DND-41 (cell line): ENCODE results near the gene CHN1.

ENCODE experiments used
- EZH2 ChIP-seq: IDR thresholded peaks from 3 replicates; pipeline ENCODE4 v1.6.1; 2012; ENCODE audit warnings: borderline replicate concordance, low read depth, mild to moderate bottlenecking, moderate library complexity, low read length, inconsistent platforms; ENCODE audit not compliant: severe bottlenecking
- TF ChIP-seq, protein P1 (sequence below): IDR thresholded peaks from 2 replicates; pipeline ENCODE4 v1.5.1; 2012; ENCODE audit warnings: borderline replicate concordance, low read length, moderate library complexity, mild to moderate bottlenecking; ENCODE audit not compliant: poor library complexity, severe bottlenecking; ENCODE audit errors: extremely low read depth

DNA sequence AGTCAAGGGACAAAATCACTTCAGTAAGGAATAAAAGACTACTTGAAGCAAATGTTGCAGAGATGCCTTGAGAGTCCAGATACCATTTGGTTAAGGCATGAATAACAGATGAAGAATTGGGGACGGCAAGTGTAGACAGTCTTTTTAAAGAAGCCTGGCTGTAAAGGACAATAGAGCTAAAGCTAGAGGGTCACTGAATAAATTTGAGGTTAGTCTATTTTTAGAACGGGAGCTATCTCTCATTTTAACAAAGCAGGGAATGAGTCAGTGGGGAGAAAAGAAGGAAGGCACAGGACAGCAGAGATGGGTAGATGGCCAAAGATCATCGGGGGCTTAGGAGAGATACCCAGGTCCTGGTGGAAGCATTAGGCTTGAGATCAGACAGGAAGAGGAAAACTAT lies 30.6 kb upstream of the CHN1 start:
- TF ChIP-seq, protein P1, sequence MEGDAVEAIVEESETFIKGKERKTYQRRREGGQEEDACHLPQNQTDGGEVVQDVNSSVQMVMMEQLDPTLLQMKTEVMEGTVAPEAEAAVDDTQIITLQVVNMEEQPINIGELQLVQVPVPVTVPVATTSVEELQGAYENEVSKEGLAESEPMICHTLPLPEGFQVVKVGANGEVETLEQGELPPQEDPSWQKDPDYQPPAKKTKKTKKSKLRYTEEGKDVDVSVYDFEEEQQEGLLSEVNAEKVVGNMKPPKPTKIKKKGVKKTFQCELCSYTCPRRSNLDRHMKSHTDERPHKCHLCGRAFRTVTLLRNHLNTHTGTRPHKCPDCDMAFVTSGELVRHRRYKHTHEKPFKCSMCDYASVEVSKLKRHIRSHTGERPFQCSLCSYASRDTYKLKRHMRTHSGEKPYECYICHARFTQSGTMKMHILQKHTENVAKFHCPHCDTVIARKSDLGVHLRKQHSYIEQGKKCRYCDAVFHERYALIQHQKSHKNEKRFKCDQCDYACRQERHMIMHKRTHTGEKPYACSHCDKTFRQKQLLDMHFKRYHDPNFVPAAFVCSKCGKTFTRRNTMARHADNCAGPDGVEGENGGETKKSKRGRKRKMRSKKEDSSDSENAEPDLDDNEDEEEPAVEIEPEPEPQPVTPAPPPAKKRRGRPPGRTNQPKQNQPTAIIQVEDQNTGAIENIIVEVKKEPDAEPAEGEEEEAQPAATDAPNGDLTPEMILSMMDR, result no peak
- TF ChIP-seq EZH2, result no peak
